Chondrocyte (in vitro differentiated cells): Measurements from ENCODE around the gene AOAH. TPM values are rescaled to one million over a fixed set of nuclear protein-coding genes. Genes with fewer than 3 reads are reported as not detected.
"Not testable (repeated sequence)": the region's sequence is repeated elsewhere in the genome, so short reads cannot be mapped to it uniquely, and the experiment has no call there.

ENCODE experiments used
- DNase-seq: peaks from one replicate; pipeline ENCODE4 v3.0.0; 2021; ENCODE audit warnings: mixed read lengths, low spot score
- H3K27ac Mint-ChIP-seq: one replicate; pipeline ENCODE4 v1.8.0; 2021; ENCODE audit warnings: mild to moderate bottlenecking, moderate library complexity, mixed read lengths; ENCODE audit not compliant: unreplicated experiment
- H3K27me3 Mint-ChIP-seq: 2 replicates; pipeline ENCODE4 v1.8.0; 2021; ENCODE audit warnings: low read depth, mixed read lengths
- H3K36me3 Mint-ChIP-seq: 2 replicates; pipeline ENCODE4 v1.8.0; 2021; ENCODE audit warnings: low read depth, mixed read lengths
- H3K4me1 Mint-ChIP-seq: 2 replicates; pipeline ENCODE4 v1.8.0; 2021; ENCODE audit warnings: low read depth, mild to moderate bottlenecking, mixed read lengths
- H3K4me3 Mint-ChIP-seq: one replicate; pipeline ENCODE4 v1.8.0; 2021; ENCODE audit warnings: mild to moderate bottlenecking, moderate library complexity, mixed read lengths; ENCODE audit not compliant: unreplicated experiment
- H3K9me3 Mint-ChIP-seq: 2 replicates; pipeline ENCODE4 v1.8.0; 2021; ENCODE audit warnings: low read depth, mixed read lengths
- CTCF ChIP-seq: fragments of 200-600 bp; sonication (generic); IDR thresholded peaks from 2 replicates; pipeline ENCODE4 v1.5.0; 2021; ENCODE audit warnings: antibody characterized with exemption, mild to moderate bottlenecking, moderate library complexity
- total RNA-seq: library from RNA; stranded (reverse); gene quantifications from 3 replicates; pipeline ENCODE4 v1.2.1, GENCODE V29; 2021

AOAH gene
- total RNA-seq, 1 donor from 2014 or later: not detected

GRCh38 chr7:36710186-36710791, 14.0 kb downstream of the AOAH start:
- Mint-ChIP-seq H3K27ac (no peak overlapping the region), H3K4me3 (no peak overlapping the region), H3K36me3 (peaks cover 2% of the 10 kb centered on the region), H3K9me3 (peaks cover 13% of the 10 kb centered on the region), H3K27me3 (no peaks in the 10 kb centered on the region), H3K4me1 (no peaks in the 10 kb centered on the region)
- TF ChIP-seq CTCF: no peak
- no peak for DNase-seq

- TF ChIP-seq CTCF: no peak
- Mint-ChIP-seq H3K27me3 (no peaks in the 10 kb centered on the region), H3K9me3 (peaks cover 18% of the 10 kb centered on the region), H3K4me1 (no peaks in the 10 kb centered on the region), H3K36me3 (peaks cover 5% of the 10 kb centered on the region), H3K27ac (no peak overlapping the region), H3K4me3 (no peak overlapping the region)
- DNase-seq: no peak
Observed at GRCh38 chr7:36708767-36709166, 15.5 kb downstream of the AOAH start.

- TF ChIP-seq CTCF: no peak
- Mint-ChIP-seq H3K27ac (no peak overlapping the region), H3K27me3 (peaks cover 2% of the 10 kb centered on the region), H3K36me3 (peaks cover 3% of the 10 kb centered on the region), H3K9me3 (peaks cover 12% of the 10 kb centered on the region), H3K4me1 (no peaks in the 10 kb centered on the region), H3K4me3 (no peak overlapping the region)
- no peak for DNase-seq
Observed at GRCh38 chr7:36707898-36708297, 16.4 kb downstream of the AOAH start.

- Mint-ChIP-seq H3K27ac (no peak overlapping the region), H3K27me3 (peaks cover 2% of the 10 kb centered on the region), H3K4me3 (no peak overlapping the region), H3K9me3 (peaks cover 10% of the 10 kb centered on the region), H3K4me1 (no peaks in the 10 kb centered on the region), H3K36me3 (peaks cover 3% of the 10 kb centered on the region)
- no peak for TF ChIP-seq CTCF
- no peak for DNase-seq
Observed at GRCh38 chr7:36707465-36707864, 16.8 kb downstream of the AOAH start.

GRCh38 chr7:36703860-36704259, 20.4 kb downstream of the AOAH start:
- not testable (repeated sequence) for H3K4me1 Mint-ChIP-seq, DNase-seq, H3K27me3 Mint-ChIP-seq, H3K4me3 Mint-ChIP-seq, H3K27ac Mint-ChIP-seq, H3K36me3 Mint-ChIP-seq
- peaks cover 10% of the 10 kb centered on the region for H3K9me3 Mint-ChIP-seq

GRCh38 chr7:36692456-36692855, 31.8 kb downstream of the AOAH start:
- H3K4me3 Mint-ChIP-seq: no peak overlapping the region
- no peak for TF ChIP-seq CTCF
- H3K9me3 Mint-ChIP-seq: no peaks in the 10 kb centered on the region
- H3K36me3 Mint-ChIP-seq: no peaks in the 10 kb centered on the region
- peaks cover 3% of the 10 kb centered on the region for H3K27me3 Mint-ChIP-seq
- no peak overlapping the region for H3K27ac Mint-ChIP-seq
- no peaks in the 10 kb centered on the region for H3K4me1 Mint-ChIP-seq
- no peak for DNase-seq
